ENCODE data around the gene HOXA2. TPM values are rescaled to one million over a fixed set of nuclear protein-coding genes. Genes with fewer than 3 reads are reported as not detected.

The HOXA2 gene
- total RNA-seq, 1 donor, result 3.6 TPM

- no peak for DNase-seq (ENCODE audit: low read depth)
- no peak overlapping the region for H3K4me3 ChIP-seq (ENCODE audit: low read depth, low read length)
- TF ChIP-seq, protein P1, sequence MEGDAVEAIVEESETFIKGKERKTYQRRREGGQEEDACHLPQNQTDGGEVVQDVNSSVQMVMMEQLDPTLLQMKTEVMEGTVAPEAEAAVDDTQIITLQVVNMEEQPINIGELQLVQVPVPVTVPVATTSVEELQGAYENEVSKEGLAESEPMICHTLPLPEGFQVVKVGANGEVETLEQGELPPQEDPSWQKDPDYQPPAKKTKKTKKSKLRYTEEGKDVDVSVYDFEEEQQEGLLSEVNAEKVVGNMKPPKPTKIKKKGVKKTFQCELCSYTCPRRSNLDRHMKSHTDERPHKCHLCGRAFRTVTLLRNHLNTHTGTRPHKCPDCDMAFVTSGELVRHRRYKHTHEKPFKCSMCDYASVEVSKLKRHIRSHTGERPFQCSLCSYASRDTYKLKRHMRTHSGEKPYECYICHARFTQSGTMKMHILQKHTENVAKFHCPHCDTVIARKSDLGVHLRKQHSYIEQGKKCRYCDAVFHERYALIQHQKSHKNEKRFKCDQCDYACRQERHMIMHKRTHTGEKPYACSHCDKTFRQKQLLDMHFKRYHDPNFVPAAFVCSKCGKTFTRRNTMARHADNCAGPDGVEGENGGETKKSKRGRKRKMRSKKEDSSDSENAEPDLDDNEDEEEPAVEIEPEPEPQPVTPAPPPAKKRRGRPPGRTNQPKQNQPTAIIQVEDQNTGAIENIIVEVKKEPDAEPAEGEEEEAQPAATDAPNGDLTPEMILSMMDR (IDR thresholded peaks at IDR 0.05; ENCODE audit: insufficient read depth, low read length), result no peak
Observed at GRCh38 chr7:27080844-27081436, 21.5 kb downstream of the HOXA2 start.

- no peak for DNase-seq (ENCODE audit: low read depth)
- H3K4me3 ChIP-seq (ENCODE audit: low read depth, low read length), result no peak overlapping the region
- TF ChIP-seq, protein P1 (IDR thresholded peaks at IDR 0.05; ENCODE audit: insufficient read depth, low read length), result no peak
Observed at GRCh38 chr7:27079234-27079975, 23.1 kb downstream of the HOXA2 start.

GRCh38 chr7:27078616-27079233, 23.8 kb downstream of the HOXA2 start:
- no peak for DNase-seq (ENCODE audit: low read depth)
- TF ChIP-seq, protein P1 (IDR thresholded peaks at IDR 0.05; ENCODE audit: insufficient read depth, low read length), result no peak
- no peak overlapping the region for H3K4me3 ChIP-seq (ENCODE audit: low read depth, low read length)

DNA sequence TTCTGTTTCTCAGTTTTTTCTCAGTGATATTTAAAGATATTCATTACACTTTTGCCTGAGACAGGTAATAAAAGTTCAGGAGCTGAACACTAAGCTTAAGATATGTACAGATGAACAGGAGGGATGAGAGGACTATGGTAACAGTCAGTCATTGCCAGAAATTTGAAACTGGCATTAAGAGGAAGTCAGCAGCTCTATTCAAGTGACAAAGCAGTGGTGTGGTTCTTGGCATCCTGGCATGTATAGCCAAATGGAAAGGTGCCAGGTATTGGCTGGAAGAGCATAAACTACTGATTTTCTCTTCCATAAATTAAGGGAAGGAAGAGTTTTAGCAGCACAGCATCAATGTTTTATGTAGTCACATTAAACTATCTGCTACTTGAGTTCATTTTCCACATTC, 29.4 kb downstream of the HOXA2 start:
- no peak overlapping the region for H3K4me3 ChIP-seq (ENCODE audit: low read depth, low read length)
- no peak for DNase-seq (ENCODE audit: low read depth)
- TF ChIP-seq, protein P1 (IDR thresholded peaks at IDR 0.05; ENCODE audit: insufficient read depth, low read length), result no peak

DNA sequence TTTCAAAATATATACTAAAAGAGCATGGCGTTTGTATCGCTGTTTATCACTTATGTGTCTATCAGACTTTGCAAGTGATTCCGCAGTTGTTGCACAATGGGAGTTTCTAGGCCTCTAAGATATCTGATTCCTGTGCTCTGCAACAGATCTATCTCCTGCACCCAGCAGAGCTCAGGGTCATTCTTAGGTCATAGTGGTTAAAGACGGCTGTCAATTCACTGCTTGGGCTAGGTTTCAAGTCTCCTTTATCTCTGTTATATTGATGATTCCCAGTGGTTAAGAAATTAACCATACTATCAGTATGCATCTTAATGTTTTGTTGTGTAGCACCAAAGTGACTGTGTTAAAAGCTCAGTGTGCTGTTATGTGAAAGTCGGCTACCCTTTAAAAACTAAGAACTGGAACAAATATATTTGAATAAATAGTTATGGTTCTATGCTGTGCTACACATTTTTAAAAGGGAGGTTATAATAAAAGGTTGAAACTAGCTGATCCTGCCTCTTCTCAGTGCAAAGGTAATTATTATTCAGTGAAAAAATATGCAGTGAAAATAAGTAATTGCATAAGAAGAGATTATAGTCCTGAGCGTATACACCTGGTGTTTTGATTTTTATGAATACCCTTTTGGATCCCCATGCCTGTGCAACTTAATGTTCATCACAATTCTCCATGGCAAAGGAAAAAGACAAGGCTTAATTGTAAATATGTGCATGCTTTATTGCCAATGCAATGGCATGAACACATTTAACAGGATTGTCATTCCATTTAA, 30.7 kb downstream of the HOXA2 start:
- H3K4me3 ChIP-seq (ENCODE audit: low read depth, low read length), result no peak overlapping the region
- DNase-seq (ENCODE audit: low read depth), result no peak
- TF ChIP-seq, protein P1 (IDR thresholded peaks at IDR 0.05; ENCODE audit: insufficient read depth, low read length), result no peak

DNA sequence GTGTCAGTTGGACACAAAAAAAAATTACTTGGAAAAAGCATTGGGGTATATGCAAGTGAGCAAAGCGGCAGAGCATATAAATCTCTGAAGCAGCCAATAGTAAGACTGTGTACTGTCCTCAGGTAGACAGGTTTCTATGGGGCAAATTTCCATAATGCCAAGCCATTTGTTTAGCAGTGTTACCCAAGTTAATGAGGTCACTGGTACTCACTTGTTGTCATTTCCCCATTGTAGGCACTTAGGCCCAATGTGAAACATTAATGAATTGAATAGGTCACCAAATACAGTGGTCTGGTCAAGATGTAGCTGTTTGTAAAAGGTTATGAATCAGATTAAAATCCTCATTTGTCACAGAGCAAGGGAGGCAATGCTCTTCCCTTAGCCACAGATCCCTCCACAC, 34.2 kb downstream of the HOXA2 start:
- no peak for DNase-seq (ENCODE audit: low read depth)
- no peak overlapping the region for H3K4me3 ChIP-seq (ENCODE audit: low read depth, low read length)
- TF ChIP-seq, protein P1 (IDR thresholded peaks at IDR 0.05; ENCODE audit: insufficient read depth, low read length), result no peak
